Neural progenitor cell (in vitro differentiated cells): ENCODE data around the gene CCSER1. TPM values are rescaled to one million over a fixed set of nuclear protein-coding genes. Genes with fewer than 3 reads are reported as not detected.

Experiments
- DNase-seq: peaks from one replicate; pipeline ENCODE4 v3.0.0-alpha.2; 2016; ENCODE audit warnings: low spot score
- H2AFZ ChIP-seq: fragments of 200-600 bp; sonication (generic); replicated peaks from 2 replicates; pipeline ENCODE4 v1.6.1; 2016; ENCODE audit warnings: antibody characterized with exemption
- H3F3A ChIP-seq: fragments of 200-600 bp; sonication (generic); 2 replicates; pipeline ENCODE4 v1.6.1; 2016; ENCODE audit warnings: antibody characterized with exemption, low read depth
- H3K27ac ChIP-seq: fragments of 200-600 bp; sonication (generic); 2 replicates; pipeline ENCODE4 v1.5.1; 2016; ENCODE audit warnings: mild to moderate bottlenecking
- H3K27me3 ChIP-seq: fragments of 200-600 bp; sonication (generic); 2 replicates; pipeline ENCODE4 v1.6.1; 2016; ENCODE audit warnings: mild to moderate bottlenecking, moderate library complexity
- H3K36me3 ChIP-seq: fragments of 200-600 bp; sonication (generic); 2 replicates; pipeline ENCODE4 v1.5.1; 2016
- H3K4me1 ChIP-seq: fragments of 200-600 bp; sonication (generic); 2 replicates; pipeline ENCODE4 v1.6.1; 2016; ENCODE audit warnings: mixed run types
- H3K4me2 ChIP-seq: fragments of 200-600 bp; sonication (generic); 2 replicates; pipeline ENCODE4 v1.6.1; 2016
- H3K4me3 ChIP-seq: fragments of 200-600 bp; sonication (generic); 2 replicates; pipeline ENCODE4 v1.5.1; 2016
- H3K79me2 ChIP-seq: fragments of 200-600 bp; sonication (generic); 2 replicates; pipeline ENCODE4 v1.6.1; 2016; ENCODE audit warnings: low read depth
- H3K9ac ChIP-seq: fragments of 200-600 bp; sonication (generic); 2 replicates; pipeline ENCODE4 v1.6.1; 2016
- H3K9me3 ChIP-seq: fragments of 200-600 bp; sonication (generic); 2 replicates; pipeline ENCODE4 v1.5.1; 2016; ENCODE audit warnings: low read depth
- H4K20me1 ChIP-seq: fragments of 200-600 bp; sonication (generic); 2 replicates; pipeline ENCODE4 v1.6.1; 2016; ENCODE audit warnings: low read depth
- H3K27ac Mint-ChIP-seq: 3 replicates; pipeline ENCODE4 v1.8.0; 2021; ENCODE audit warnings: mixed read lengths
- H3K27me3 Mint-ChIP-seq: 2 replicates; pipeline ENCODE4 v1.8.0; 2022; ENCODE audit warnings: low read depth, mild to moderate bottlenecking, inconsistent platforms, moderate library complexity, mixed read lengths; ENCODE audit not compliant: insufficient read depth
- H3K36me3 Mint-ChIP-seq: 3 replicates; pipeline ENCODE4 v1.8.0; 2021; ENCODE audit warnings: mixed read lengths
- H3K4me1 Mint-ChIP-seq: 3 replicates; pipeline ENCODE4 v1.8.0; 2021; ENCODE audit warnings: mixed read lengths
- H3K4me3 Mint-ChIP-seq: 3 replicates; pipeline ENCODE4 v1.8.0; 2021; ENCODE audit warnings: mild to moderate bottlenecking, moderate library complexity, mixed read lengths
- H3K9me3 Mint-ChIP-seq: 3 replicates; pipeline ENCODE4 v1.8.0; 2020; ENCODE audit warnings: mixed read lengths
- EZH2 ChIP-seq: fragments of 200-600 bp; sonication (generic); IDR thresholded peaks from 2 replicates; pipeline ENCODE4 v1.6.1; 2017; ENCODE audit warnings: antibody characterized with exemption, mild to moderate bottlenecking, moderate library complexity
- EZH2phosphoT487 ChIP-seq: fragments of 200-600 bp; sonication (generic); IDR thresholded peaks from 2 replicates; pipeline ENCODE4 v1.6.1; 2017; ENCODE audit warnings: antibody characterized with exemption
- total RNA-seq: library from RNA; depleted of rRNA; stranded (reverse); fragments of >200 nt; gene quantifications from 2 replicates; pipeline ENCODE4 v1.2.3, GENCODE V29; 2015; ENCODE audit warnings: low replicate concordance
- TF ChIP-seq, protein P1 (sequence below): fragments of 200-600 bp; sonication (generic); IDR thresholded peaks from 2 replicates; pipeline ENCODE4 v1.5.1; 2017; ENCODE audit warnings: antibody characterized with exemption, mild to moderate bottlenecking

CCSER1 gene
- total RNA-seq, 1 donor from 2014 or later: 0.77 TPM

DNA sequence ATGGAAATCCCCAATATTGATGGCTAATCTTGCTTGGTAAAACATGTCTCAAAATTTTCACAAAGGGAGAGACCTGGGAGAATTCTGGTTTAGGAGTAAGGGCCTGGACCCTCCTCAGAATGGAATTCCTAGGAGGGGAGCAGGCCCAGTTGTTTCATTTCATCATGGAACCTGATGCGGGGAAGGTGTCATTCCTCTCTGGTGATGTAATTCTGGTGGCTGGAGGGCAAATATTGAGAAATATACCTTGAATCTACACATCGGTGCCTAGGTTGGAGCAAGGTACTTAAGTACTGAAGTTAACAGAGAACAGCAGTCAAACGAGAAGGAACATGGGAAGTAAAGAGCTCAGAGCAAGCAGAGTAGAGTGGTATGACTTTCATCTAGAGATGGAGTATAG is 23.2 kb upstream of the CCSER1 start:
- Histone ChIP-seq H3K79me2 (no peaks in the 10 kb centered on the region), H3K27me3 (no peaks in the 10 kb centered on the region), H3K4me3 (no peak overlapping the region), H3K9me3 (no peaks in the 10 kb centered on the region), H3K27ac (no peak overlapping the region), H3F3A (no peaks in the 10 kb centered on the region), H4K20me1 (no peaks in the 10 kb centered on the region), H3K36me3 (no peaks in the 10 kb centered on the region), H3K4me2 (no peak overlapping the region), H2AFZ (no peak overlapping the region), H3K9ac (no peak overlapping the region), H3K4me1 (no peaks in the 10 kb centered on the region)
- Mint-ChIP-seq H3K4me1 (no peaks in the 10 kb centered on the region), H3K4me3 (no peak overlapping the region), H3K36me3 (no peaks in the 10 kb centered on the region), H3K27me3 (no peaks in the 10 kb centered on the region), H3K27ac (no peak overlapping the region), H3K9me3 (no peaks in the 10 kb centered on the region)
- TF ChIP-seq EZH2 (no peak), EZH2phosphoT487 (no peak)
- TF ChIP-seq, protein P1, sequence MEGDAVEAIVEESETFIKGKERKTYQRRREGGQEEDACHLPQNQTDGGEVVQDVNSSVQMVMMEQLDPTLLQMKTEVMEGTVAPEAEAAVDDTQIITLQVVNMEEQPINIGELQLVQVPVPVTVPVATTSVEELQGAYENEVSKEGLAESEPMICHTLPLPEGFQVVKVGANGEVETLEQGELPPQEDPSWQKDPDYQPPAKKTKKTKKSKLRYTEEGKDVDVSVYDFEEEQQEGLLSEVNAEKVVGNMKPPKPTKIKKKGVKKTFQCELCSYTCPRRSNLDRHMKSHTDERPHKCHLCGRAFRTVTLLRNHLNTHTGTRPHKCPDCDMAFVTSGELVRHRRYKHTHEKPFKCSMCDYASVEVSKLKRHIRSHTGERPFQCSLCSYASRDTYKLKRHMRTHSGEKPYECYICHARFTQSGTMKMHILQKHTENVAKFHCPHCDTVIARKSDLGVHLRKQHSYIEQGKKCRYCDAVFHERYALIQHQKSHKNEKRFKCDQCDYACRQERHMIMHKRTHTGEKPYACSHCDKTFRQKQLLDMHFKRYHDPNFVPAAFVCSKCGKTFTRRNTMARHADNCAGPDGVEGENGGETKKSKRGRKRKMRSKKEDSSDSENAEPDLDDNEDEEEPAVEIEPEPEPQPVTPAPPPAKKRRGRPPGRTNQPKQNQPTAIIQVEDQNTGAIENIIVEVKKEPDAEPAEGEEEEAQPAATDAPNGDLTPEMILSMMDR: no peak
- DNase-seq: no peak

DNA sequence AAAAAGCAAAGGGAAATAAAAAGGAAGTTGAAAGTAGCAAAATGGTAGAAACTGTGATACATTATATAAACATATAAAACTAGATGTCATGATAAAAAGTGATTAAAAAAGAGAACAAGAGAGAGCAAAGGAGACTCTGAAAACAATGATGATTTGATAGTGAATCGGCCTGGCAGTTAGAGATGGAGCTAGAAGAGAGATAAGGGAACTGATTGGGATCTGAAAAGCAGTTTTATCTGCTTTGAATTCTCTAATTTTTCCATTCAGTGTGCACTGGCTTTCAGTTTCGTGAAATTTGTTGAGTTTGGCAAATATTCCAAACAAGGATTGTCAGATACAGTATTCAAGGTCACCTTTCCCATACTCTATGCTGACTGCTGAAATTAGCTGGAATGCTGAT is 21.9 kb upstream of the CCSER1 start:
- Histone ChIP-seq H3K4me1 (no peaks in the 10 kb centered on the region), H3K79me2 (no peaks in the 10 kb centered on the region), H3K4me3 (no peak overlapping the region), H3K9ac (no peak overlapping the region), H3K27me3 (no peaks in the 10 kb centered on the region), H2AFZ (no peak overlapping the region), H3K9me3 (no peaks in the 10 kb centered on the region), H4K20me1 (no peaks in the 10 kb centered on the region), H3K36me3 (no peaks in the 10 kb centered on the region), H3F3A (no peaks in the 10 kb centered on the region), H3K27ac (no peak overlapping the region), H3K4me2 (no peak overlapping the region)
- Mint-ChIP-seq H3K9me3 (no peaks in the 10 kb centered on the region), H3K27me3 (no peaks in the 10 kb centered on the region), H3K4me3 (no peak overlapping the region), H3K4me1 (no peaks in the 10 kb centered on the region), H3K36me3 (no peaks in the 10 kb centered on the region), H3K27ac (no peak overlapping the region)
- no peak for TF ChIP-seq EZH2phosphoT487
- TF ChIP-seq, protein P1: no peak
- no peak for TF ChIP-seq EZH2
- no peak for DNase-seq

DNA sequence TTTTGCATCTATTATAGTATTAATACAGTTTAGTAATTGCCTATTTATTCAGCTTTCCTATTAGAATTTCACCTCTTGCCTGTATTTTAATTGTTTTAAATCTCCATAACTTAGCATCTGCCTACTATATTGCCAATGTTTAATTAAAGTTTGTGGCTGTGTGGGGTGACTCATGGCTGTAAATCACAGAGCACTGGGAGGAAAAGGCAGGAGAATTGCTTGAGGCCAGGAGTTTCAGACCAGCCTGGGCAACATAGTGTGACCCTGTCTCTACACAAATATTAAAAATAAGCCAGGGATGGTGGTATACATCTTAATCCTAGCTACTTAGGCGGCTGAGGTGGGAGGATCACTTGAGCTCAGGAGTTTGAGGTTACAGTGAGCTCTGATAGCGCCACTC is 14.5 kb upstream of the CCSER1 start:
- no peak for DNase-seq
- no peak overlapping the region for H2AFZ ChIP-seq
- H4K20me1 ChIP-seq: no peaks in the 10 kb centered on the region
- H3K4me3 ChIP-seq: no peak overlapping the region
- Mint-ChIP-seq H3K36me3 (no peaks in the 10 kb centered on the region), H3K27me3 (no peaks in the 10 kb centered on the region), H3K4me1 (no peaks in the 10 kb centered on the region), H3K9me3 (no peaks in the 10 kb centered on the region), H3K4me3 (no peak overlapping the region), H3K27ac (no peak overlapping the region)
- H3K27me3 ChIP-seq: no peaks in the 10 kb centered on the region
- H3K9ac ChIP-seq: no peak overlapping the region
- H3K4me2 ChIP-seq: no peak overlapping the region
- H3K79me2 ChIP-seq: no peaks in the 10 kb centered on the region
- H3K4me1 ChIP-seq: no peaks in the 10 kb centered on the region
- H3K9me3 ChIP-seq: no peaks in the 10 kb centered on the region
- no peaks in the 10 kb centered on the region for H3F3A ChIP-seq
- H3K27ac ChIP-seq: no peak overlapping the region
- TF ChIP-seq EZH2: no peak
- TF ChIP-seq, protein P1: no peak
- TF ChIP-seq EZH2phosphoT487: no peak
- no peaks in the 10 kb centered on the region for H3K36me3 ChIP-seq
